CD14-positive monocyte (primary cell): ENCODE measurements around the gene UBAC1. TPM values are rescaled to one million over a fixed set of nuclear protein-coding genes. Genes with fewer than 3 reads are reported as not detected.

Experiments
- DNase-seq, 3 donors: peaks; one replicate each; pipeline ENCODE4 v3.0.0-alpha.2; 2011 to 2022
- H2AFZ ChIP-seq: 2 replicates; pipeline ENCODE4 v1.6.0; 2012; ENCODE audit warnings: mild to moderate bottlenecking, low read depth, low read length, inconsistent platforms; ENCODE audit not compliant: insufficient read depth, poor library complexity, severe bottlenecking
- H3K27ac ChIP-seq, 2 donors: 1 replicate in 1 of 2; 2 replicates in 1 of 2; pipeline ENCODE4 v1.5.1; 2012 to 2013; ENCODE audit warnings: low read length in 2 of 2, control low read depth in 1 of 2, inconsistent platforms in 1 of 2, low read depth in 1 of 2, mild to moderate bottlenecking in 1 of 2
- H3K27me3 ChIP-seq, 2 donors: one replicate each; pipeline versions ENCODE4 v1.6.0 to v1.6.1; 2011 to 2013; ENCODE audit warnings: low read length in 2 of 2; ENCODE audit not compliant: control insufficient read depth in 2 of 2, insufficient read depth in 2 of 2
- H3K36me3 ChIP-seq, 2 donors: replicated peaks in 1 of 2; 1 replicate in 1 of 2; 2 replicates in 1 of 2; pipeline versions ENCODE4 v1.5.1 to v1.6.1; 2012 to 2013; ENCODE audit warnings: low read length in 2 of 2, control low read depth in 1 of 2, inconsistent platforms in 1 of 2, mild to moderate bottlenecking in 1 of 2; ENCODE audit not compliant: insufficient read depth in 2 of 2, control insufficient read depth in 1 of 2
- H3K4me1 ChIP-seq, 2 donors: 1 replicate in 1 of 2; 2 replicates in 1 of 2; pipeline versions ENCODE4 v1.5.1 to v1.6.1; 2012 to 2013; ENCODE audit warnings: low read length in 2 of 2, control low read depth in 1 of 2, inconsistent platforms in 1 of 2, mild to moderate bottlenecking in 1 of 2, moderate library complexity in 1 of 2; ENCODE audit not compliant: insufficient read depth in 2 of 2, control insufficient read depth in 1 of 2
- H3K4me2 ChIP-seq: replicated peaks from 2 replicates; pipeline ENCODE3; 2012; ENCODE audit warnings: low read length, moderate library complexity, mild to moderate bottlenecking; ENCODE audit not compliant: poor library complexity, severe bottlenecking; ENCODE audit errors: extremely low read depth
- H3K4me3 ChIP-seq, 3 experiments: fragments of 200-600 bp in 1 of 3; sonication (generic) in 1 of 3; replicated peaks in 1 of 3; 1 replicate in 2 of 3; 2 replicates in 1 of 3; pipeline ENCODE4 v1.5.1; 2011 to 2013; ENCODE audit warnings: low read length in 3 of 3, mild to moderate bottlenecking in 3 of 3, control low read depth in 2 of 3, low read depth in 2 of 3, inconsistent platforms in 1 of 3, moderate library complexity in 1 of 3
- H3K79me2 ChIP-seq: 2 replicates; pipeline ENCODE4 v1.6.0; 2012; ENCODE audit warnings: mild to moderate bottlenecking, control low read depth, inconsistent platforms, low read length, moderate library complexity; ENCODE audit not compliant: insufficient read depth
- H3K9ac ChIP-seq: 2 replicates; pipeline ENCODE4 v1.6.0; 2017; ENCODE audit warnings: low read length, mild to moderate bottlenecking; ENCODE audit not compliant: insufficient read depth, poor library complexity, severe bottlenecking
- H3K9me3 ChIP-seq, 2 donors: replicated peaks in 1 of 2; 1 replicate in 1 of 2; 2 replicates in 1 of 2; pipeline versions ENCODE4 v1.5.1 to v1.6.1; 2012 to 2013; ENCODE audit warnings: low read length in 2 of 2, control low read depth in 1 of 2; ENCODE audit not compliant: control insufficient read depth in 1 of 2, insufficient read depth in 1 of 2
- H4K20me1 ChIP-seq: 2 replicates; pipeline ENCODE4 v1.6.0; 2012; ENCODE audit warnings: mild to moderate bottlenecking, low read length, control low read depth, moderate library complexity; ENCODE audit not compliant: insufficient read depth
- H3K27ac Mint-ChIP-seq, 7 donors: one replicate each; pipeline ENCODE4 v1.8.0; 2020; ENCODE audit warnings: mild to moderate bottlenecking in 7 of 7, mixed read lengths in 7 of 7, moderate library complexity in 6 of 7, inconsistent platforms in 2 of 7
- H3K27me3 Mint-ChIP-seq, 3 donors: one replicate each; pipeline ENCODE4 v1.8.0; 2021 to 2022; ENCODE audit warnings: low read depth in 3 of 3, mild to moderate bottlenecking in 3 of 3, mixed read lengths in 3 of 3, moderate library complexity in 3 of 3, inconsistent platforms in 1 of 3
- H3K36me3 Mint-ChIP-seq, 2 donors: one replicate each; pipeline ENCODE4 v1.8.0; 2020; ENCODE audit warnings: mixed read lengths in 2 of 2, inconsistent platforms in 1 of 2, mild to moderate bottlenecking in 1 of 2
- H3K4me1 Mint-ChIP-seq: one replicate; pipeline ENCODE4 v1.8.0; 2020; ENCODE audit warnings: mild to moderate bottlenecking, mixed read lengths
- H3K4me3 Mint-ChIP-seq, 2 donors: one replicate each; pipeline ENCODE4 v1.8.0; 2020; ENCODE audit warnings: mild to moderate bottlenecking in 2 of 2, mixed read lengths in 2 of 2, moderate library complexity in 1 of 2
- H3K9me3 Mint-ChIP-seq, 7 donors: one replicate each; pipeline ENCODE4 v1.8.0; 2020 to 2022; ENCODE audit warnings: mixed read lengths in 7 of 7, mild to moderate bottlenecking in 6 of 7, moderate library complexity in 6 of 7, inconsistent platforms in 2 of 7
- WGBS: methylation state at CpG from one replicate; pipeline ENCODE4 v1.1.5; 2013; ENCODE audit warnings: missing lambda C conversion rate; ENCODE audit not compliant: insufficient coverage; 5-methylcytosine and 5-hydroxymethylcytosine counted together
- intact Hi-C, 2 donors: fragments of 100-400 bp; cut with micrococcal nuclease; formaldehyde crosslinking; loops; one replicate each; pipeline versions ENCODE4 v1.15.0 to v1.15.1; 2023
- polyA plus RNA-seq, 3 donors: library from polyadenylated mRNA; depleted of rRNA in 1 of 3; unstranded in 2 of 3; stranded (reverse) in 1 of 3; fragments of 300-500 nt in 2 of 3; fragments of >200 nt in 1 of 3; fragmentation: Illumina TruSeq in 2 of 3; gene quantifications; 1 replicate in 2 of 3; 2 replicates in 1 of 3; pipeline ENCODE4 v1.2.3, GENCODE V29; 2012 to 2021
- TF ChIP-seq, protein P1 (sequence below): fragments of 200-600 bp; IDR thresholded peaks from one replicate; pipeline ENCODE4 v1.8.0; 2022; ENCODE audit warnings: antibody characterized with exemption, mild to moderate bottlenecking

Gene UBAC1
- polyA plus RNA-seq, 3 donors = 35.8 to 63.1 (median 52.5) TPM

DNA sequence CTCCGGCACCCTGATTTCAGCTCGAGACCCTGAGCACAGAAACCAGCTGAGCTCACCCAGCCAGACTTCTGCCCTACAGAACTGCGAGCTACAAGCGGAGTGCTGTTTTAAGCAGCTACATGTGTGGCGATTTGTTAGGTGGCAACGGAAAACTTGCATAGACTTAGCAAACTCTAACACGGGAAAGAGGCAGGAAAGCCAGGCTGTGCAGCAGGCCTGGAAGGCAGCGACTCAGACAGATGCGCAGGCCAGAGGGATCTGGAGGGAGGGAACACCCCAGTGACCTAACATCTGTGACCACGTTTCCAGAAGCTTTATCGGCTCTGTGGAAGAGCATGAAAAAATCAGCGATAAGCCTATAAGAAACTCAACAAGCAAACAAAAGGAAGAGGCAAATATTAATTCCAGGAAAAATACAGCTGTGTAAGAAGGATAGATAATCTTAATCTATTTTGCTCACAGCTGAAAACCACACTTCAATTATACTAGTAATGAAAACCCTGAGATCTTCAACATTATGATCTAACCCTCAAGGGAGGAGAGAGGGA lies 11.0 kb downstream of the UBAC1 start:
- H3K9me3 ChIP-seq = no peaks in the 10 kb centered on the region
- Mint-ChIP-seq H3K27me3 (peaks cover 0 to 1% (median 0%) of the 10 kb centered on the region in 3 donors), H3K4me3 (no peak overlapping the region), H3K36me3 (peaks cover 77 to 85% of the 10 kb centered on the region in 2 donors), H3K4me1 (no peaks in the 10 kb centered on the region), H3K27ac (peak overlapping the region in 1 of 7 donors; percentile 56), H3K9me3 (no peaks in the 10 kb centered on the region)
- H4K20me1 ChIP-seq = peaks cover 50% of the 10 kb centered on the region
- H3K4me3 ChIP-seq = no peak overlapping the region
- H2AFZ ChIP-seq = no peak overlapping the region
- H3K27me3 ChIP-seq = no peaks in the 10 kb centered on the region
- WGBS = 100% methylated on average over 9 of the region's 12 CpGs
- no peak overlapping the region for H3K27ac ChIP-seq
- intact Hi-C loops = loop anchor here in 1 of 2 donors (10.0 kb wide), 1 partner anchor 755 kb away; no protein-coding TSS in a partner anchor
- H3K4me2 ChIP-seq = no peak overlapping the region
- no peak for DNase-seq
- no peaks in the 10 kb centered on the region for H3K79me2 ChIP-seq
- TF ChIP-seq, protein P1, sequence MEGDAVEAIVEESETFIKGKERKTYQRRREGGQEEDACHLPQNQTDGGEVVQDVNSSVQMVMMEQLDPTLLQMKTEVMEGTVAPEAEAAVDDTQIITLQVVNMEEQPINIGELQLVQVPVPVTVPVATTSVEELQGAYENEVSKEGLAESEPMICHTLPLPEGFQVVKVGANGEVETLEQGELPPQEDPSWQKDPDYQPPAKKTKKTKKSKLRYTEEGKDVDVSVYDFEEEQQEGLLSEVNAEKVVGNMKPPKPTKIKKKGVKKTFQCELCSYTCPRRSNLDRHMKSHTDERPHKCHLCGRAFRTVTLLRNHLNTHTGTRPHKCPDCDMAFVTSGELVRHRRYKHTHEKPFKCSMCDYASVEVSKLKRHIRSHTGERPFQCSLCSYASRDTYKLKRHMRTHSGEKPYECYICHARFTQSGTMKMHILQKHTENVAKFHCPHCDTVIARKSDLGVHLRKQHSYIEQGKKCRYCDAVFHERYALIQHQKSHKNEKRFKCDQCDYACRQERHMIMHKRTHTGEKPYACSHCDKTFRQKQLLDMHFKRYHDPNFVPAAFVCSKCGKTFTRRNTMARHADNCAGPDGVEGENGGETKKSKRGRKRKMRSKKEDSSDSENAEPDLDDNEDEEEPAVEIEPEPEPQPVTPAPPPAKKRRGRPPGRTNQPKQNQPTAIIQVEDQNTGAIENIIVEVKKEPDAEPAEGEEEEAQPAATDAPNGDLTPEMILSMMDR = no peak
- H3K4me1 ChIP-seq = no peaks in the 10 kb centered on the region
- peaks cover 82 to 97% of the 10 kb centered on the region in 2 donors for H3K36me3 ChIP-seq
- no peak overlapping the region for H3K9ac ChIP-seq

DNA sequence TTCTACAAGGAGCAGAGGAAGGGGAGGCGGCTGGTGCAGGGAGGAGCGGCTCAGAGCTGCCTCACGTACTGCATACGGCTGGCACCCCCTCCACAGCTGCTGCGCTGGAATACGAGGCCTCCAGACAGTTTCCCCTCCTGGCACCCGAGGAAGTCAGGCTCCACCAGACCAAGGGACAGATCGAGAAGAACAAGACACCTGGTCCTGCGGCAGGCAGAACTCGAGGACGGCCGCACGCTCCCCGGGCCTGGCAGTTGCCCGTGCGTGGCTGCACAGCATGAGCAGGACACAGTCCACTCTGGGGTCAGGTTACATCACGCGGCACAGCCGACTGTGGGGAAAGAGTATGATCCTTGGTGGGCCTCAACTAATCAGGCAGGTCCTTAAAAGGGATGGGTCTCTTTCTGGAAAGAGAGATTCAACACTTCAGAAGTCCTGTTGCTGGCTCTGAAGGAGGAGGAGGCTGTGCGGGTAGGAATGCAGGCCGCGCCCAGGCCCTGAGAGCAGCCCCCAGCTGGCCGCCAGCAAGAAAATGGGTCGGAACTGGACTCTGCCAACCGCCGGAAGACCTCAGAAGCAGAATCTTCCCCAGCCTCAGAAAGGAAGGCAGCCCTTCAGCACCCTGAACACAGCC lies 11.6 kb downstream of the UBAC1 start:
- Mint-ChIP-seq H3K9me3 (no peaks in the 10 kb centered on the region), H3K4me1 (no peaks in the 10 kb centered on the region), H3K36me3 (peaks cover 77 to 85% of the 10 kb centered on the region in 2 donors), H3K27ac (peak overlapping the region in 3 of 7 donors; percentile 12 to 27 (median 13)), H3K27me3 (peaks cover 0 to 1% (median 0%) of the 10 kb centered on the region in 3 donors), H3K4me3 (no peak overlapping the region)
- Histone ChIP-seq H3K4me1 (no peaks in the 10 kb centered on the region), H3K9me3 (no peaks in the 10 kb centered on the region), H3K4me2 (no peak overlapping the region), H3K27ac (no peak overlapping the region), H3K79me2 (no peaks in the 10 kb centered on the region), H3K9ac (no peak overlapping the region), H3K27me3 (no peaks in the 10 kb centered on the region), H3K4me3 (no peak overlapping the region), H2AFZ (no peak overlapping the region), H4K20me1 (peaks cover 50% of the 10 kb centered on the region), H3K36me3 (peaks cover 85 to 97% of the 10 kb centered on the region in 2 donors)
- 99% methylated on average over 22 of the region's 26 CpGs for WGBS
- TF ChIP-seq, protein P1 = no peak
- intact Hi-C loops = loop anchor here in 1 of 2 donors (10.0 kb wide), 1 partner anchor 755 kb away; no protein-coding TSS in a partner anchor
- DNase-seq = no peak
